T-helper 2 cell treated with Interferon-gamma antibody and Interleukin-4, amounts not matched to agents 5 μg/mL and 100 μg/mL, for 36 hours (primary cell): ENCODE data around the gene KIF5A.
A peak's percentile ranks its signal among the peaks of the same experiment; 100 is the strongest.

Experiments used
- DNase-seq: peaks from one replicate; pipeline ENCODE4 v3.0.0; 2021; ENCODE audit warnings: low spot score
- H3K27ac Mint-ChIP-seq: one replicate; pipeline ENCODE4 v1.8.0; 2021; ENCODE audit warnings: mild to moderate bottlenecking, mixed read lengths
- H3K27me3 Mint-ChIP-seq: one replicate; pipeline ENCODE4 v1.8.0; 2021; ENCODE audit warnings: low read depth, mixed read lengths
- H3K36me3 Mint-ChIP-seq: one replicate; pipeline ENCODE4 v1.8.0; 2021; ENCODE audit warnings: low read depth, mixed read lengths
- H3K4me1 Mint-ChIP-seq: one replicate; pipeline ENCODE4 v1.8.0; 2021; ENCODE audit warnings: low read depth, mixed read lengths
- H3K4me3 Mint-ChIP-seq: one replicate; pipeline ENCODE4 v1.8.0; 2022; ENCODE audit warnings: mild to moderate bottlenecking, moderate library complexity, mixed read lengths
- H3K9me3 Mint-ChIP-seq: one replicate; pipeline ENCODE4 v1.8.0; 2021; ENCODE audit warnings: mixed read lengths

The KIF5A gene

DNA sequence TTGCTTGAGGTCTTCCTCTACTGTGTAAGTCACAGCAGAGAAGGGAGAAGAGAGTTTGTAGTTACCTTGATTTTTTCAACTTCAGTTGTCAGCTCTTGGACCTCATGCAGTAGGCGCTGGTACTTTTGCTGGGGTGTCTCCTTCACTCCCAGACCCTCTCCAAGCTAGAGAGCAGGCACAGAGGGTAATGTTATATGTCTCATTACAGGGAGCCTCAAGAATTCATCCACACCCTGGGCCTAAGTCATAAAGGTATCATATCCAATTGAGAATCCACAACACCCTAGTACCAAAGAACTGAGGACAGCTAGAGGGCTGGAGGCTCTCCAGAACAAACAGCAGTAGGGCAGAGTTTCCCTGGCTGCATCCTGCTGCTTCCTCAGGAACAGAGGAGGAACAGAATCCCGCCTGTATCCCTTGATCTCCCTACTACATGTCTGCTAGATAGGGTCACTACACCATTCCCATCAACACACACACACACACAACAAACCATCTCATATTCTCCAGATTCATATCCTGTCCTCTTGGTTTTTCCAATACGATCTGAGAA, 14.8 kb upstream of the KIF5A start:
- Mint-ChIP-seq H3K27me3 (no peaks in the 10 kb centered on the region), H3K27ac (no peak overlapping the region), H3K36me3 (peaks cover 49% of the 10 kb centered on the region), H3K4me1 (peaks cover 1% of the 10 kb centered on the region), H3K4me3 (no peak overlapping the region), H3K9me3 (no peaks in the 10 kb centered on the region)
- no peak for DNase-seq

DNA sequence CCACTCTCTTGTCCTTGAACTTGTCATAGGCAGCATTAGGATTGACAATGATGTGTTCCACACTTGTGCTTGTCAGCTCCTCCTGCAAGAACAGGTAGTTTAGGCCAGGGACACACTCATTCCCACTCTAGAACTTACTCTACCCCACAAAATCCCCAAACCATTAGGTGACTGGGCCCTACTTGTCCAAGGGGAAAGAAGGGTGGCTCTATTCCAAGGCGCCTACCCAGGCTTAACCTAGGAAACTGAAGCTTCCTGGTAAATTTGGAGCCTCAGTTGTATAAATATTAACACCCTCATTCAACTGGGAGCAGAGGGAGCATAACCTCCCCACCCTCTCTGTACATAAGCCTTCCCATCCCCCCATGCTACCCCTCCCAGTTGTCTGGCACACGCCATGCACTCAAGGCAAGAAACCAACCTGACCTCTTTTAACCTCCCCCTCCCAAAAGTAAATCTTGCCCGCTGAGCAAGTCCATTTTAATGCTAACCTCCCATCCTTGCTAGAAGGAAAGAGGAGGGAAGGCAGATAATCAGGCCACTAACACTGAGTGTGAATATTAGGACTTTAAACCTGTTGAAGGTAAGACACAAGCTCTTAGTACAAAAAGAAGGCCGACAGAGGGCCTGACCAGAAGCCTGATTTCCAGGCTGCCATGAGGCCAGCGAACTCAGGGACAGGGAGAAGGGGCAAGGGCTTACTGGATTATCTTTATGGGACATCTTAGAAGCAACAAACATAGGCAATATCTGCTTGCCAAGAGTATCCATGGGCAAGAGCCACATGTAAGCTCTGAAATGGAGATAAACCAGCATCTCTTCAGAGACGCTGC, 13.9 kb upstream of the KIF5A start:
- DNase-seq, result no peak
- Mint-ChIP-seq H3K4me1 (peaks cover 1% of the 10 kb centered on the region), H3K4me3 (no peak overlapping the region), H3K27me3 (no peaks in the 10 kb centered on the region), H3K36me3 (peaks cover 46% of the 10 kb centered on the region), H3K27ac (peak overlapping the region; percentile 13), H3K9me3 (no peaks in the 10 kb centered on the region)

DNA sequence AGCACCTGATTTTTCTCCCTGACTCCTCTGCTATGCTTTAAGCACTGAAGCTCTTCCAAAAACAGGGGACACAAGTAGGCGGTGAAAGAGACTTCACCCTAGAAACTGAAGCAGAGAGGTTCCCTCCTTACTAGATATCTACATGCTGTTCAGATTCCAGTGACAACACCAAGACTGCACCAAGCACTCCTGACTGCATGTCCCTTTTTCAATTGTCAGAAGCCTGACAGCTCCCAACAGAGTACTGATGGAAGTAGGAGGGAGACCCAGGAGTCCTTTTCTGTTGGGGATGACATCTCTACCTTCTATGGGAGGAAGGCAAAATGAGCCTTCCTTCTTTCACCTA, 13.3 kb upstream of the KIF5A start:
- H3K27ac Mint-ChIP-seq, result no peak overlapping the region
- no peaks in the 10 kb centered on the region for H3K27me3 Mint-ChIP-seq
- H3K36me3 Mint-ChIP-seq, result peaks cover 42% of the 10 kb centered on the region
- DNase-seq, result no peak
- H3K9me3 Mint-ChIP-seq, result no peaks in the 10 kb centered on the region
- no peak overlapping the region for H3K4me3 Mint-ChIP-seq
- H3K4me1 Mint-ChIP-seq, result peaks cover 1% of the 10 kb centered on the region

DNA sequence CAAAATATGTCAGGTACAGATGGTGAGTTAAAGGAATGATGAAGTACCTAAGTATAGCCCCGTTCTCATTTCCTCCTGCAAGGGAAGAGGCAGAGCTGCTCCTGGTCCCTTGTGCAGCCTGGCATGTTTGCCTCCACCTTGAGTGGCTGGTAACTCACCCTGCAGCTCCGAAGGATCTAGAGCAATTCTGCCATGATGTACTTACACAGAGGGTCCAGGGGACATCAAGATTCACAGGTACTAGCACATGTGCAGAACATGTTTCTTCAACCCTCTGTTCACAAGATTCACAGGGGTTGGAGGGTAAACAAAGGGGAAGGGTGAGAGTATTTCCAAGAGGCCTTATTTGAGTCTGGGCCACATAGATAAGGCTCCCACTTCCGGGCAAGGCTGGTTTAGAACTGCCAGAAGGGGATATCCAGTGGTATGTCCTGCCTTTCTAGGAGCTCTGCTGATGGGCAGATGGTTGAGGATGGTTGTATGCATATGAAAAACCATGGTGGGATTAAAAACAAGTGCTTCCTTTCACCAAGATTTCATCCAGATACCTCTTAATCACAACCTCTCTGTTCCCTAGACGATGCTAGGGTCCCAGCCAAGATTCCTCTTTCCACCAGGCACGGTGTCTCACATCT, 10.6 kb upstream of the KIF5A start:
- Mint-ChIP-seq H3K27me3 (no peaks in the 10 kb centered on the region), H3K27ac (no peak overlapping the region), H3K4me1 (peaks cover 7% of the 10 kb centered on the region), H3K36me3 (peaks cover 25% of the 10 kb centered on the region), H3K9me3 (no peaks in the 10 kb centered on the region), H3K4me3 (no peak overlapping the region)
- no peak for DNase-seq

DNA sequence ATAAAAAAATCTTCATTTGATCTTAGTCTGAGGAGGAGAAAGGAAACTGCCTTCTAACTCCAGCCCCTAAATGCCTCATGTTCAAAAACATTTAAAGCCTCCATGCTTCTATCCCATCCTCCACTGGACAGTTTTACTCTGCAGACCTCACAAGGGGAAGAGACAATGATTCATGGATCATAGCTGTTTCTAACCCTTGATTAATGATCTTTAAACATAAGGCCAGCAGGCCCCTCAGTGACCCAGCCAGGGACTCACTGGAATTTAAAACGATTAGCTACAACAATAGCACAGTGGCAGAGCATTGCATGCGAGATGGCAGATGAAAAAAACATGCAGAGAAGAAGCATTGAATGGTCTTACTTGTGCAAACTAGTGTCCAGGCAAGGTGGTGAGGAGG, 8.8 kb upstream of the KIF5A start:
- Mint-ChIP-seq H3K27ac (no peak overlapping the region), H3K27me3 (no peaks in the 10 kb centered on the region), H3K4me3 (no peak overlapping the region), H3K9me3 (no peaks in the 10 kb centered on the region), H3K36me3 (peaks cover 19% of the 10 kb centered on the region), H3K4me1 (peaks cover 21% of the 10 kb centered on the region)
- no peak for DNase-seq

DNA sequence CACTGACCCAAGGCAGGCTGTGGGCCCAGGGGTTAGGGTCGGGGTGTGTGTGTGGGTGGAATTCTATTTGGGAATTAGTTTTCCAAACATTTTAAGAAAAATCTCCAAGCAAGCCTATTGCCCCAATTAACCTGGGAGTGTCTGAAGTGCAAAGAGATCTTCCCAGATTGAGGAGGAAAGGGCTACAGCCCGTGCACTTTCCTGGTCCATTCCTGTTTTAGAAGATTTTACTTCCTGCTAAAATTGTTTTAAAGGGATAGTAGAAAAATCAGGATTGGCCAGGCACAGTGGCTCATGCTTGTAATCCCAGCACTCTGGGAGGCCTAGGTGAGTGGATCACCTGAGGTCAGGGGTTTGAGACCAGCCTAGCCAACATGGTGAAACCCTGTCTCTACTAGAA, 8.1 kb upstream of the KIF5A start:
- H3K4me1 Mint-ChIP-seq, result peaks cover 23% of the 10 kb centered on the region
- peaks cover 23% of the 10 kb centered on the region for H3K36me3 Mint-ChIP-seq
- no peaks in the 10 kb centered on the region for H3K27me3 Mint-ChIP-seq
- DNase-seq, result no peak
- no peak overlapping the region for H3K4me3 Mint-ChIP-seq
- H3K27ac Mint-ChIP-seq, result no peak overlapping the region
- no peaks in the 10 kb centered on the region for H3K9me3 Mint-ChIP-seq

DNA sequence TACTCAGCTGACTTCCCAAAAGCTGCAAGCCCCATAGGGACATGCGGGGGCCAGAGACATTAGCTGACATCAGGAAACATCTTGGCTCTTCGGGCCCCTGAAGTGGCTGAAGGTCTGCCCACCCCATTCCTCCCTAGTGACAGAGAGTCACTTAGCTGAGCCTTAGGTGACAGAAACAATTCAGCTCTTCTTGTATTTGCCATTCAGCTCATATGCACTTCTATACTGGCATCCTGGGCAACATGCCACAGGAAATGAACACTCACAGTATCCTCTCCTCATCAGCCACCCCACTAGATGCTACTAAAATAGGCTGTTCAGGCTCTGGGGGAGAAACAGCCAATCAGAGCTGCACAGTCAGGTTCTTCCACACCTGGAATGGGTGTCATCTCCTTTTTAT, 6.3 kb upstream of the KIF5A start:
- Mint-ChIP-seq H3K36me3 (peaks cover 14% of the 10 kb centered on the region), H3K4me3 (no peak overlapping the region), H3K4me1 (peaks cover 30% of the 10 kb centered on the region), H3K9me3 (no peaks in the 10 kb centered on the region), H3K27me3 (peaks cover 4% of the 10 kb centered on the region), H3K27ac (no peak overlapping the region)
- DNase-seq, result no peak

DNA sequence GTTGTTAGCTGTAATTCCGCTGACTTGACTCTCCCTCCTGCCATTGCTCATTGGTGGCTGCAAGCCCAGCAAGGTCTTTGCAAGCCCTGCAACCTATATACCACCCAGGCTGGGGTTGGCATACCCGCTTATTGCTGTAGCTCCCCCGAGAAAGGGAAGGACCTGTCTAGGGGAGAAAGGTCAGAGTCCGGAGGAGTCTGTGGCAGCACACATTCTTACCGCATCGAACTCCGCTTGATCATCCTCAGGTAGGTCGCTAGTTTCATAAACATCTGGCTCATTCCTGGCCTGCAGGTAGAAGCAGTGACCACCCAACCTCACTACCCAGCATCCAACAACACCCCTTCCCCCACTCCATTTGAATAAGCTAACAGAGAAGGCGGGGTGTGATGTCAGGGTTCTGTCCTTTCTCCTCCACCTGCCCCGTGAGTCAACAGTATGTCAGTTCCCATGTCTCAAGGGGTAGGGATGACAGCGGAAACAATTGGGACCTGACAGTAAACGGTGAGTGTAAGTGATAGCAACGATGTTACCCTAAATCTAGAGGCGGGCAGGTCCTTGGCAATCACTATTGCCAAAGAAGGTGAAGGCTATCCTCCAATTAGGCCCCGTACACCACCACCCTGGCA, 3.9 kb upstream of the KIF5A start:
- Mint-ChIP-seq H3K27ac (peak overlapping the region; percentile 98), H3K27me3 (peaks cover 11% of the 10 kb centered on the region), H3K4me3 (peak overlapping the region; percentile 97), H3K9me3 (no peaks in the 10 kb centered on the region), H3K36me3 (peaks cover 9% of the 10 kb centered on the region), H3K4me1 (peaks cover 39% of the 10 kb centered on the region)
- no peak for DNase-seq

DNA sequence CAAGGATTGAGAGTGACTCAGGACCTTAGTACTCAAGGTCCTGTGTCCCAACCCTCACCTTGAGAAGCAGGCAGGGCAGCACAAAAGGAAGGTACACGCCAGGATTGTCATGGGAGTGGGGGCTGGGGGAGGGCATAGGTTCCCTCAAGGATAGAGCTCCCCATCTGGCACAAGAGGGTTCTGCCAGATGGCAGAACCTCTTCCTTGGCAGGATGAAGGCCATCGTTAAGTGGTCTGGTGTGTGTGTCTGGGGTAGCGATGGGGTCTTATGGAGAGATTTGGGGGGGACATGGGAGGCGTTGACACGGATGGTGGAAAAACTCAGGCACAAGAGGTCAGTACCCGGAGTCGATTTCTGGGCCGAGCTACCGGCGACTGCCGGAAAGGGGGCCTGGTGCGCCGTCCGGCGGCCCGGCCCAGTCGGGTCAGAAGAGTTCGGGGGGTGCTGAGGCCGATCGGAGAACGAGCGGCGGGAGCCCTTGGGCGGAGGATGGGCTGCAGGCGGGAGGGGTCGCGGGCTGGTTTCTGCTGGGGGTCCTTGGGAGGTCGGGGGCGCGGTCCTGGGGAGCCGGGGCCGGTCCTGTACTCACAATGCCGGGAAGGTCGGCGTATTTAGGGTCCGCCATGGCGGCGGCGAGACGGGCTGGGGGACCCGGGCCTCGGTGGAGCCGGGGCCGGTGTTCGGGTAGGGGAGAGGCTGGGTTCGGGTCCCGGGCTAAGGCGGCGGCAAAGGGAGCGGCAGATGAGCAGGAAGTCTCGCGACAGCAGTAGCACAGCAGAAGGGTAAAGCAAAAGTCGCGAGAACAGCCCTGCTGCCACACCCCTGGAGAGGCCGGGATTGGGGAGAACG, 3.2 kb upstream of the KIF5A start, which contains the start of gene DCTN2:
TSS of gene DCTN2 (minus strand) at position 755 of the 850 bp plus-strand sequence. CDS start at position 626, 129 bp downstream.
- Mint-ChIP-seq H3K4me3 (peak within 1 kb of the TSS; percentile 97), H3K9me3 (no peaks in the 10 kb centered on the region), H3K4me1 (peaks cover 44% of the 10 kb centered on the region), H3K27me3 (peaks cover 11% of the 10 kb centered on the region), H3K36me3 (peaks cover 9% of the 10 kb centered on the region), H3K27ac (peak within 1 kb of the TSS; percentile 98)
- peak; percentile 94 for DNase-seq

DNA sequence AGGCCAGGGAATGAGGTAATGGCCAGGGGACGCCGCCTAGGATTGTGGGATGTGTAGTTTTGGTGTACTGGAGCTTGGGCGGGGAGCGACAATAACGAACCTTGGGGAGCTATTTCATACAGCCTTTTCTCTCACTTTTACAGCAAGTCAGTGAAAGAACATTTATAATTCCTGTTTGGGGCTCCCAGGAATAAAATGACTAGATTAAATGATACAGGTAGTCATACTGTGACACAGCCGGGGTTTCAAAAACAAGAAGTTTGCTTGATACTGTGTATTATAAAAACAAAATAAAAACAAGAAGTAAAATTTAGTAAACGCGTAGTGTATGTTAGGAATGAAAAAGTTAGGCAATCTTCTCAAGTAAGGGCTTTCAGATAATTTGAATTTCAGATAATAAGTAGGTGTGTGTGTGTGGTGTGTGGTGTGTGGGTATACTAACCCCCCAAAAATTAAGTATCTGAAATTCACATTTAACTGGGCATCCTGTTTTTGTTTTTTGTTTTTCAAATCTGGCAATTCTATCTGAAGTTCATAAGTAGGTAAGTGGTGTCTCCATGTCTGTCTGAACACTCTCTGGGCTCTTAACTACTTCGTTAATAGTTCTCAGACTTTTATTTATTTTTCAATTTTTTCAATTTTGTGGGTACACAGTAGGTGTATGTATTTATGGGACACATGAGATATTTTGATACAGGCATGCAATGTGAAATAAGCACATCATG, 2.4 kb upstream of the KIF5A start:
- H3K9me3 Mint-ChIP-seq, result no peaks in the 10 kb centered on the region
- peak overlapping the region; percentile 97 for H3K4me3 Mint-ChIP-seq
- peaks cover 11% of the 10 kb centered on the region for H3K27me3 Mint-ChIP-seq
- no peak for DNase-seq
- H3K36me3 Mint-ChIP-seq, result peaks cover 9% of the 10 kb centered on the region
- H3K27ac Mint-ChIP-seq, result peak overlapping the region; percentile 98
- peaks cover 44% of the 10 kb centered on the region for H3K4me1 Mint-ChIP-seq

DNA sequence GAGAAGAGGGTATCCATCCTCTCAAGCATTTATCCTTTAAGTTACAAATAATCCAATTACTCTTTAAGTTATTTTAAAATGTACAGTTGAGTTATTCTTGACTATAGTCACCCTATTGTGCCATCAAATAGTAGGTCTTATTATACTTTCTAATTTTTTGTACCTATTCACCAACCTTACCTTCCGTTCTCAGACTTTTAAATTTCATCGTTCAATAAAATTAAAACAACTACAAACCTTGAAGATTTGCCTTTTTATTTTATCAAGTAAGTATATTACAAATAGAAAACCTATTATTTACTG, 1.9 kb upstream of the KIF5A start:
- H3K4me3 Mint-ChIP-seq, result no peak overlapping the region
- no peak for DNase-seq
- peaks cover 45% of the 10 kb centered on the region for H3K4me1 Mint-ChIP-seq
- peaks cover 9% of the 10 kb centered on the region for H3K36me3 Mint-ChIP-seq
- H3K27ac Mint-ChIP-seq, result no peak overlapping the region
- H3K9me3 Mint-ChIP-seq, result no peaks in the 10 kb centered on the region
- H3K27me3 Mint-ChIP-seq, result peaks cover 11% of the 10 kb centered on the region

DNA sequence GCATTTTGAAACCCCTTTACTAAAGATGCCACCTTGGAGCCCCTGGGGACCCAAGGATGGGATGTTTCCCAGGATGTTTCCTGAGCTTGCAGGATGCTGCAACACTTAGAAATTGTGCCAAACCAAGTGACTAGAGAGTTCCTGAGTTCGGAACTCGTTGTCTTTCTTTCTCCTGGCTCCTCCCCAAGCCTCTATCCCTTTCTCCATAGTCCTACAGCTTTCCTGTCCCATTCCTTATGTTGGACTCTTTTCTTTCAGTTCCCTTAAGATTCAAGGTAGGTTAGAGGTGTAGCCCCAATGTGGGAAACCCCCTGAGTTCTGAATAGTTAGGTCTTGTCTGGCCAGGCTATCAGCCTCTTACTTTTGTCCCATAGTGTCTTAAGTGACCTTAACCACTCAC, 1.4 kb upstream of the KIF5A start:
- DNase-seq, result no peak
- Mint-ChIP-seq H3K4me1 (peaks cover 44% of the 10 kb centered on the region), H3K27ac (no peak overlapping the region), H3K9me3 (no peaks in the 10 kb centered on the region), H3K36me3 (peaks cover 9% of the 10 kb centered on the region), H3K4me3 (no peak overlapping the region), H3K27me3 (peaks cover 11% of the 10 kb centered on the region)
